Measurements from ENCODE around the gene SLC4A5.
A peak's percentile ranks its signal among the peaks of the same experiment; 100 is the strongest.
"Not testable (repeated sequence)": the region's sequence is repeated elsewhere in the genome, so short reads cannot be mapped to it uniquely, and the experiment has no call there.

The SLC4A5 gene

GRCh38 chr2:74232426-74232825, 110.8 kb downstream of the SLC4A5 start:
- no peak for DNase-seq (ENCODE audit: low read depth)

- DNase-seq (ENCODE audit: low read depth): not testable (repeated sequence)
Measured at GRCh38 chr2:74229865-74230264, 113.4 kb downstream of the SLC4A5 start.

- DNase-seq (ENCODE audit: low read depth): no peak
Measured at GRCh38 chr2:74228772-74229171, 114.4 kb downstream of the SLC4A5 start.

GRCh38 chr2:74227646-74228045, 115.6 kb downstream of the SLC4A5 start:
- DNase-seq (ENCODE audit: low read depth): no peak

- DNase-seq (ENCODE audit: low read depth): no peak
Measured at GRCh38 chr2:74226648-74227213, 116.5 kb downstream of the SLC4A5 start.

GRCh38 chr2:74225698-74226459, 117.3 kb downstream of the SLC4A5 start:
- DNase-seq (ENCODE audit: low read depth): no peak

GRCh38 chr2:74223941-74224770, 119.1 kb downstream of the SLC4A5 start:
- peak; percentile 10 for DNase-seq (ENCODE audit: low read depth)

GRCh38 chr2:74222300-74222650, 120.9 kb downstream of the SLC4A5 start:
- DNase-seq (ENCODE audit: low read depth): no peak

GRCh38 chr2:74221604-74222299, 121.5 kb downstream of the SLC4A5 start:
- DNase-seq (ENCODE audit: low read depth): no peak

- DNase-seq (ENCODE audit: low read depth): peak; percentile 58
Measured at GRCh38 chr2:74221091-74221490, 122.1 kb downstream of the SLC4A5 start.

GRCh38 chr2:74219846-74220486, 123.2 kb downstream of the SLC4A5 start:
- no peak for DNase-seq (ENCODE audit: low read depth)

GRCh38 chr2:74216642-74217041, 126.6 kb downstream of the SLC4A5 start:
- DNase-seq (ENCODE audit: low read depth): no peak

- DNase-seq (ENCODE audit: low read depth): not testable (repeated sequence)
Measured at GRCh38 chr2:74215771-74216170, 127.4 kb downstream of the SLC4A5 start.

GRCh38 chr2:74212702-74213410, 130.4 kb downstream of the SLC4A5 start:
- DNase-seq (ENCODE audit: low read depth): no peak

- DNase-seq (ENCODE audit: low read depth): peak; percentile 91
Measured at GRCh38 chr2:74206180-74206688, 137.0 kb downstream of the SLC4A5 start.

- peak; percentile 11 for DNase-seq (ENCODE audit: low read depth)
Measured at GRCh38 chr2:74205596-74205995, 137.6 kb downstream of the SLC4A5 start.

- no peak for DNase-seq (ENCODE audit: low read depth)
Measured at GRCh38 chr2:74205113-74205512, 138.1 kb downstream of the SLC4A5 start.

GRCh38 chr2:74204436-74204835, 138.8 kb downstream of the SLC4A5 start:
- DNase-seq (ENCODE audit: low read depth): no peak

- peak; percentile 54 for DNase-seq (ENCODE audit: low read depth)
Measured at GRCh38 chr2:74201596-74201995, 141.6 kb downstream of the SLC4A5 start.

GRCh38 chr2:74201196-74201595, 142.0 kb downstream of the SLC4A5 start:
- DNase-seq (ENCODE audit: low read depth): no peak

- DNase-seq (ENCODE audit: low read depth): peak; percentile 22
Measured at GRCh38 chr2:74199871-74200305, 143.3 kb downstream of the SLC4A5 start.

All from iris pigment epithelial cell (primary cell).